H1 (cell line): ENCODE data around the gene CAMK2A.

Experiments
- CEBPB ChIP-seq: IDR thresholded peaks from 2 replicates; pipeline ENCODE4 v1.6.1; 2012; ENCODE audit warnings: low read depth, low read length
- CTCF ChIP-seq, 3 experiments: IDR thresholded peaks; 1 replicate in 2 of 3; 2 replicates in 1 of 3; pipeline versions ENCODE4 v1.5.1 to v1.6.1; 2011; ENCODE audit warnings: low read length in 3 of 3, mild to moderate bottlenecking in 3 of 3, inconsistent platforms in 2 of 3, low read depth in 1 of 3, moderate library complexity in 1 of 3; ENCODE audit not compliant: insufficient read depth in 1 of 3; ENCODE audit errors: control extremely low read depth in 1 of 3
- EZH2 ChIP-seq: fragments of 200-600 bp; sonication (generic); IDR thresholded peaks from 2 replicates; pipeline ENCODE4 v1.7.1; 2012; ENCODE audit warnings: low read depth, mild to moderate bottlenecking, moderate library complexity, low read length, inconsistent platforms; ENCODE audit not compliant: severe bottlenecking
- HDAC6 ChIP-seq: IDR thresholded peaks from one replicate; pipeline ENCODE4 v1.7.1; 2012; ENCODE audit warnings: low read depth, mild to moderate bottlenecking, inconsistent platforms, low read length, moderate library complexity
- MAFK ChIP-seq: IDR thresholded peaks from 2 replicates; pipeline ENCODE4 v1.6.1; 2012; ENCODE audit warnings: low read depth, mild to moderate bottlenecking, improper control_type of control experiment, low read length
- POLR2AphosphoS5 ChIP-seq: IDR thresholded peaks from 2 replicates; pipeline ENCODE4 v1.6.1; 2011; ENCODE audit warnings: low read depth, low read length
- RAD21 ChIP-seq, 2 experiments: IDR thresholded peaks in 1 of 2; conservative IDR thresholded peaks in 1 of 2; 2 replicates each; pipeline ENCODE4 v1.6.1; 2011; ENCODE audit warnings: low read depth in 2 of 2, low read length in 2 of 2, improper control_type of control experiment in 1 of 2, inconsistent platforms in 1 of 2, mild to moderate bottlenecking in 1 of 2, moderate library complexity in 1 of 2
- RFX5 ChIP-seq: IDR thresholded peaks from 2 replicates; pipeline ENCODE4 v1.6.1; 2011; ENCODE audit warnings: low read depth, low read length, improper control_type of control experiment, borderline replicate concordance
- RXRA ChIP-seq: IDR thresholded peaks from 2 replicates; pipeline ENCODE4 v1.6.1; 2011; ENCODE audit warnings: low read depth, mild to moderate bottlenecking, low read length, moderate library complexity; ENCODE audit not compliant: insufficient read depth
- USF2 ChIP-seq: IDR thresholded peaks from 2 replicates; pipeline ENCODE4 v1.6.1; 2011; ENCODE audit warnings: low read length, improper control_type of control experiment
- YY1 ChIP-seq: IDR thresholded peaks from 2 replicates; pipeline ENCODE4 v1.6.1; 2011; ENCODE audit warnings: low read depth, mild to moderate bottlenecking, low read length

GRCh38 chr5:150325426-150325825 lies 35.9 kb upstream of the CAMK2A start:
- no peak for TF ChIP-seq CTCF (IDR thresholded peaks at IDR 0.05; ENCODE audit: control extremely low read depth in 1 of 3, insufficient read depth in 1 of 3, low read depth in 1 of 3, low read length in 3 of 3)
- TF ChIP-seq HDAC6 = no peak
- no peak for TF ChIP-seq RFX5
- TF ChIP-seq EZH2 = no peak
- no peak for TF ChIP-seq RXRA
- no peak for TF ChIP-seq CEBPB
- TF ChIP-seq POLR2AphosphoS5 = no peak
- TF ChIP-seq USF2 = no peak
- no peak for TF ChIP-seq MAFK
- TF ChIP-seq YY1 = no peak
- TF ChIP-seq RAD21 (IDR thresholded peaks at IDR 0.05 in 1 of 2, conservative IDR thresholded peaks at IDR 0.05 in 1 of 2; ENCODE audit: low read depth in 2 of 2, low read length in 2 of 2) = no peak
